H9 (cell line): Measurements from ENCODE around the gene EHD1. TPM values are rescaled to one million over a fixed set of nuclear protein-coding genes. Genes with fewer than 3 reads are reported as not detected.

ENCODE experiments used
- DNase-seq: peaks from one replicate; pipeline ENCODE4 v3.0.0-alpha.2; 2017
- H2AFZ ChIP-seq: one replicate; pipeline ENCODE4 v1.6.1; 2013; ENCODE audit warnings: mild to moderate bottlenecking, low read length, control low read depth, moderate library complexity
- H2AK5ac ChIP-seq: 2 replicates; pipeline ENCODE4 v1.6.1; 2013; ENCODE audit warnings: low read length, control low read depth, mixed read lengths; ENCODE audit not compliant: insufficient read length
- H2BK120ac ChIP-seq: one replicate; pipeline ENCODE4 v1.6.1; 2013; ENCODE audit warnings: low read depth, mild to moderate bottlenecking, low read length, control low read depth, inconsistent platforms; ENCODE audit not compliant: poor library complexity, severe bottlenecking
- H2BK12ac ChIP-seq: 2 replicates; pipeline ENCODE4 v1.6.1; 2013; ENCODE audit warnings: low read length, control low read depth, mixed read lengths, low read depth; ENCODE audit not compliant: insufficient read length
- H2BK15ac ChIP-seq: 2 replicates; pipeline ENCODE4 v1.6.1; 2013; ENCODE audit warnings: low read depth, low read length, control low read depth
- H2BK20ac ChIP-seq: one replicate; pipeline ENCODE4 v1.6.1; 2013; ENCODE audit warnings: low read depth, mild to moderate bottlenecking, low read length, control low read depth, inconsistent platforms; ENCODE audit not compliant: poor library complexity, severe bottlenecking
- H2BK5ac ChIP-seq: 2 replicates; pipeline ENCODE4 v1.6.1; 2013; ENCODE audit warnings: low read length, control low read depth, mixed read lengths; ENCODE audit not compliant: insufficient read length
- H3K14ac ChIP-seq: 2 replicates; pipeline ENCODE4 v1.6.1; 2013; ENCODE audit warnings: low read length, control low read depth; ENCODE audit not compliant: insufficient read depth
- H3K18ac ChIP-seq: 2 replicates; pipeline ENCODE4 v1.6.1; 2013; ENCODE audit warnings: low read depth, mild to moderate bottlenecking, mixed read lengths, low read length, control low read depth; ENCODE audit not compliant: insufficient read length
- H3K23ac ChIP-seq: 2 replicates; pipeline ENCODE4 v1.6.1; 2013; ENCODE audit warnings: low read length, control low read depth, mixed read lengths, low read depth; ENCODE audit not compliant: insufficient read length
- H3K23me2 ChIP-seq: 2 replicates; pipeline ENCODE4 v1.6.1; 2013; ENCODE audit warnings: low read depth, mild to moderate bottlenecking, mixed read lengths, low read length, control low read depth; ENCODE audit not compliant: insufficient read length, poor library complexity, severe bottlenecking
- H3K27ac ChIP-seq: 2 replicates; pipeline ENCODE4 v1.5.1; 2013; ENCODE audit warnings: low read length, control low read depth, mixed read lengths, low read depth; ENCODE audit not compliant: insufficient read length
- H3K27me3 ChIP-seq: 2 replicates; pipeline ENCODE4 v1.6.1; 2013; ENCODE audit warnings: low read length, control low read depth, inconsistent platforms; ENCODE audit not compliant: insufficient read depth
- H3K4ac ChIP-seq: 2 replicates; pipeline ENCODE4 v1.6.1; 2013; ENCODE audit warnings: low read depth, mild to moderate bottlenecking, control low read depth, inconsistent platforms, low read length, moderate library complexity
- H3K4me1 ChIP-seq: 2 replicates; pipeline ENCODE4 v1.6.1; 2013; ENCODE audit warnings: low read length, control low read depth, inconsistent platforms; ENCODE audit not compliant: insufficient read depth
- H3K4me2 ChIP-seq: 2 replicates; pipeline ENCODE4 v1.6.1; 2013; ENCODE audit warnings: low read length, control low read depth, mixed read lengths; ENCODE audit not compliant: insufficient read length, insufficient read depth
- H3K56ac ChIP-seq: 2 replicates; pipeline ENCODE4 v1.6.1; 2013; ENCODE audit warnings: low read depth, mild to moderate bottlenecking, mixed read lengths, low read length, control low read depth; ENCODE audit not compliant: insufficient read length
- H3K79me1 ChIP-seq: 2 replicates; pipeline ENCODE4 v1.6.1; 2013; ENCODE audit warnings: low read depth, mild to moderate bottlenecking, moderate library complexity, low read length, control low read depth, inconsistent platforms; ENCODE audit not compliant: insufficient read depth, poor library complexity, severe bottlenecking
- H3K79me2 ChIP-seq: 2 replicates; pipeline ENCODE4 v1.6.1; 2013; ENCODE audit warnings: low read length, control low read depth, inconsistent platforms; ENCODE audit not compliant: insufficient read depth
- H3K9ac ChIP-seq: 2 replicates; pipeline ENCODE4 v1.6.1; 2013; ENCODE audit warnings: low read length, control low read depth, mixed read lengths; ENCODE audit not compliant: insufficient read length; ENCODE audit errors: extremely low read depth
- H3K9me3 ChIP-seq: one replicate; pipeline ENCODE4 v1.6.1; 2013; ENCODE audit warnings: low read depth, low read length, inconsistent platforms; ENCODE audit not compliant: control insufficient read depth
- H3T11ph ChIP-seq: one replicate; pipeline ENCODE4 v1.6.1; 2013; ENCODE audit warnings: mild to moderate bottlenecking, low read length, control low read depth, inconsistent platforms
- H4K20me1 ChIP-seq: one replicate; pipeline ENCODE4 v1.6.1; 2013; ENCODE audit not compliant: control insufficient read depth, insufficient read length, insufficient read depth
- H4K5ac ChIP-seq: 2 replicates; pipeline ENCODE4 v1.6.1; 2013; ENCODE audit warnings: low read depth, mild to moderate bottlenecking, mixed read lengths, low read length, control low read depth; ENCODE audit not compliant: insufficient read length
- H4K8ac ChIP-seq: replicated peaks from 2 replicates; pipeline ENCODE4 v1.6.1; 2013; ENCODE audit warnings: low read length, control low read depth, mixed read lengths, low read depth; ENCODE audit not compliant: insufficient read length
- H4K91ac ChIP-seq: 2 replicates; pipeline ENCODE4 v1.6.1; 2013; ENCODE audit warnings: low read depth, mild to moderate bottlenecking, moderate library complexity, mixed read lengths, low read length, control low read depth; ENCODE audit not compliant: insufficient read length
- H3K27ac Mint-ChIP-seq, 3 experiments: 2 replicates in 2 of 3; 3 replicates in 1 of 3; pipeline ENCODE4 v1.8.0; 2020 to 2021; ENCODE audit warnings: mixed read lengths in 3 of 3, mild to moderate bottlenecking in 1 of 3, moderate library complexity in 1 of 3
- H3K27me3 Mint-ChIP-seq: 2 replicates; pipeline ENCODE4 v1.8.0; 2021; ENCODE audit warnings: low read depth, mild to moderate bottlenecking, moderate library complexity, mixed read lengths
- H3K36me3 Mint-ChIP-seq, 3 experiments: 2 replicates in 2 of 3; 3 replicates in 1 of 3; pipeline ENCODE4 v1.8.0; 2020 to 2021; ENCODE audit warnings: low read depth in 3 of 3, mixed read lengths in 3 of 3; ENCODE audit not compliant: insufficient read depth in 1 of 3
- H3K4me1 Mint-ChIP-seq, 2 experiments: 2 replicates each; pipeline ENCODE4 v1.8.0; 2020; ENCODE audit warnings: mixed read lengths in 2 of 2
- H3K4me3 Mint-ChIP-seq, 2 experiments: 2 replicates in 1 of 2; 3 replicates in 1 of 2; pipeline ENCODE4 v1.8.0; 2020 to 2021; ENCODE audit warnings: mild to moderate bottlenecking in 2 of 2, mixed read lengths in 2 of 2, moderate library complexity in 1 of 2
- H3K9me3 Mint-ChIP-seq, 2 experiments: 2 replicates in 1 of 2; 3 replicates in 1 of 2; pipeline ENCODE4 v1.8.0; 2020; ENCODE audit warnings: mild to moderate bottlenecking in 2 of 2, mixed read lengths in 2 of 2, moderate library complexity in 1 of 2
- WGBS: extraction: QIAGEN DNeasy Blood & Tissue Kit; methylation state at CpG from one replicate; pipeline ENCODE4 v1.1.7; 2013; ENCODE audit warnings: missing lambda C conversion rate, low lambda C conversion rate, mixed read lengths; ENCODE audit not compliant: insufficient read length; ENCODE audit errors: extremely low coverage; 5-methylcytosine and 5-hydroxymethylcytosine counted together
- total RNA-seq: library from RNA; stranded (reverse); gene quantifications from 2 replicates; pipeline ENCODE4 v1.2.1, GENCODE V29; 2021
- TF ChIP-seq, protein P1 (sequence below): fragments of 200-600 bp; sonication (generic); conservative IDR thresholded peaks from 3 replicates; pipeline ENCODE4 v1.8.0; 2021; ENCODE audit warnings: antibody characterized with exemption, mild to moderate bottlenecking

The EHD1 gene
- total RNA-seq, 1 experiment from 2014 or later: 31.0 TPM

DNA sequence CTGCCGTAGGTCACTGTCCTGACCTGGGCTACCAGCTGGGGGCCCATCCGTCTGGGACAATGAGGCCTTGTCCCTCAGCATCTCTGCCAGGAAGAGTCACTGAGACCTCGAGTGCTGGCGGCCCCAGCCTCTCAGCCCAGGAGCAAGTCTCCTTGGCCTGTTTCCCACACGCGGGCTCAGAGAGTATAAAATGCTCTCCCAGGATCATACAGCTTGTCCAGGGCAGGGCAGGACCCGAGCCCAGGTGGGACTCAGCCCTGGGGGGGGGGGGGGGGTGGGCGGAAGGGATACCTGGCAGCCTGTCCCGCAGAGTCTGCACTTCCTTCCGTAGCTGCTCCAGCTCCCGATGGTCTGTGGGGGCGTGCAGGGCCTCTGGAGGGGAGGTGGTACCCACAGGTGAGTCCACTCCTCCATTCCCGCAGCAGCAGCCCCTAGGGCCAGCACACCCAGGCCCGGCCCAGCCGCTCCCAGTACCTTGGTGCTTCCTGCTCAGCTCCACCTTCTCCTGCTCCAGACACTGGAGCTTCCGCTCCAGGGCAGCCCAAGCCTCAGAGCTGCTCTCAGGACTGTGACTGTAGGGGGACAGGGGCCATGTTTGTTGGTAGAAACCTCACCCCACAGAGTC, 41.9 kb downstream of the EHD1 start:
- Histone ChIP-seq H3K4ac (no peak overlapping the region), H3K79me2 (no peaks in the 10 kb centered on the region), H3K56ac (no peak overlapping the region), H2BK15ac (no peak overlapping the region), H4K8ac (no peak overlapping the region), H3K79me1 (no peaks in the 10 kb centered on the region), H3T11ph (no peak overlapping the region), H3K14ac (no peak overlapping the region), H4K91ac (no peak overlapping the region), H3K23ac (no peak overlapping the region), H4K5ac (no peak overlapping the region), H2BK20ac (no peak overlapping the region), H3K27me3 (no peaks in the 10 kb centered on the region), H3K23me2 (no peaks in the 10 kb centered on the region), H4K20me1 (no peaks in the 10 kb centered on the region), H3K4me1 (no peaks in the 10 kb centered on the region), H3K9me3 (no peaks in the 10 kb centered on the region), H3K27ac (no peak overlapping the region), H2AFZ (no peak overlapping the region), H3K4me2 (no peak overlapping the region), H2AK5ac (no peak overlapping the region), H3K18ac (no peak overlapping the region), H2BK12ac (no peak overlapping the region), H2BK120ac (no peak overlapping the region), H3K9ac (no peak overlapping the region), H2BK5ac (no peak overlapping the region)
- Mint-ChIP-seq H3K36me3 (peaks cover 0 to 34% (median 12%) of the 10 kb centered on the region in 3 experiments; a peak in 5 of 7 replicates), H3K4me1 (peaks cover 0 to 1% of the 10 kb centered on the region in 2 experiments; a peak in 2 of 4 replicates), H3K27ac (peak overlapping the region in 2 of 3 experiments; percentile 44 to 90; a peak in 1 of 7 replicates), H3K9me3 (no peaks in the 10 kb centered on the region), H3K4me3 (no peak overlapping the region), H3K27me3 (no peaks in the 10 kb centered on the region)
- TF ChIP-seq, protein P1, sequence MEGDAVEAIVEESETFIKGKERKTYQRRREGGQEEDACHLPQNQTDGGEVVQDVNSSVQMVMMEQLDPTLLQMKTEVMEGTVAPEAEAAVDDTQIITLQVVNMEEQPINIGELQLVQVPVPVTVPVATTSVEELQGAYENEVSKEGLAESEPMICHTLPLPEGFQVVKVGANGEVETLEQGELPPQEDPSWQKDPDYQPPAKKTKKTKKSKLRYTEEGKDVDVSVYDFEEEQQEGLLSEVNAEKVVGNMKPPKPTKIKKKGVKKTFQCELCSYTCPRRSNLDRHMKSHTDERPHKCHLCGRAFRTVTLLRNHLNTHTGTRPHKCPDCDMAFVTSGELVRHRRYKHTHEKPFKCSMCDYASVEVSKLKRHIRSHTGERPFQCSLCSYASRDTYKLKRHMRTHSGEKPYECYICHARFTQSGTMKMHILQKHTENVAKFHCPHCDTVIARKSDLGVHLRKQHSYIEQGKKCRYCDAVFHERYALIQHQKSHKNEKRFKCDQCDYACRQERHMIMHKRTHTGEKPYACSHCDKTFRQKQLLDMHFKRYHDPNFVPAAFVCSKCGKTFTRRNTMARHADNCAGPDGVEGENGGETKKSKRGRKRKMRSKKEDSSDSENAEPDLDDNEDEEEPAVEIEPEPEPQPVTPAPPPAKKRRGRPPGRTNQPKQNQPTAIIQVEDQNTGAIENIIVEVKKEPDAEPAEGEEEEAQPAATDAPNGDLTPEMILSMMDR: no peak
- DNase-seq: no peak
- no CpG with 5 or more reads among the region's 16 CpGs for WGBS
